ENCODE data around the gene NAT8. TPM values are rescaled to one million over a fixed set of nuclear protein-coding genes. Genes with fewer than 3 reads are reported as not detected.

NAT8 gene
- total and polyA plus RNA-seq, 2 of the 8 experiments (the other 6 are each of a cell fraction or from before 2014, with no cell fraction given), result not detected

DNA sequence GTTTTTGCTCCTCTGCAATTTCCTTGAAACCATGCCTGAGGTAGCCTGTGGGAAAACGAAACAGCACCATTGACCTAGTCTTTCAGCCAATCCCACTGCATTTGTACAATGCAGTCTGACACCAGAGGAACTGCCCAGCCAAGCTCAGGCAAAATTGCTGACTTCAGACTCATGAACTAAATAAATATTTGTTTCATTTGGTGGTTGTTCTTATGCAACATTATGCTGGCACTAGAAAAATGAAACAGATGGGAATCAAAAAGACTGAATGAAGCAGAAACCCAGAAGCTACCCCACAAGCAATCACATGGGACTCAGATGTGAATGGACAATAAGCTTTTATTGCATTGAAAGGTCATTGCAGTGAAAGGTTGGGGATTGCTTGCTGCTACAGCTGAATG, 1.7 kb downstream of the NAT8 start:
- no peak overlapping the region for H2BK120ac ChIP-seq (replicated peaks; ENCODE audit: low read depth, low read length)
- POLR2A ChIA-PET (ENCODE audit: partially characterized antibody), result no interaction called here
- DNase-seq (ENCODE audit: low read depth in 1 of 2, low spot score in 2 of 2) (no peak), FAIRE-seq (no peak)
- H4K20me1 ChIP-seq (replicated peaks in 1 of 2; ENCODE audit: control insufficient read depth in 1 of 2, insufficient read depth in 2 of 2, low read length in 2 of 2), result no peaks in the 10 kb centered on the region
- peaks cover 34 to 43% of the 10 kb centered on the region in 2 experiments for H3K9me3 ChIP-seq (ENCODE audit: insufficient read depth in 2 of 2, low read depth in 1 of 2, low read length in 1 of 2)
- no peaks in the 10 kb centered on the region for H3K36me3 ChIP-seq (ENCODE audit: control insufficient read depth in 2 of 4, insufficient read depth in 4 of 4, low read length in 3 of 4)
- CTCF ChIA-PET (ENCODE audit: partially characterized antibody), result interaction anchor here (0.6 to 0.8 kb wide), 2 partner anchors 10 to 41 kb away, joined by 3 read pairs; no protein-coding TSS in a partner anchor
- no peaks in the 10 kb centered on the region for H3K79me2 ChIP-seq (ENCODE audit: control insufficient read depth in 1 of 2, insufficient read depth in 2 of 2, low read length in 2 of 2)
- no peak overlapping the region for H2AK5ac ChIP-seq (ENCODE audit: low read depth, low read length)
- no peak overlapping the region for H2BK20ac ChIP-seq (ENCODE audit: low read length)
- no peaks in the 10 kb centered on the region for H3K4me1 ChIP-seq (replicated peaks in 1 of 4; ENCODE audit: control insufficient read depth in 3 of 4, insufficient read depth in 4 of 4, low read length in 3 of 4)
- H3K4ac ChIP-seq (replicated peaks; ENCODE audit: insufficient read length, low read depth, low read length), result no peak overlapping the region
- WGBS, 2 experiments (ENCODE audit: extremely low coverage in 1 of 2, insufficient coverage in 1 of 2, insufficient read length in 1 of 2, insufficient replicate concordance in 2 of 2, low coverage in 1 of 2, low lambda C conversion rate in 2 of 2, missing lambda C conversion rate in 1 of 2), result 78% methylated on average over 1 of the region's 1 CpG; no CpG with 5 or more reads in 1 of the 2 experiments
- H3K14ac ChIP-seq (ENCODE audit: insufficient read length), result no peak overlapping the region
- no peaks in the 10 kb centered on the region for H3K27me3 ChIP-seq (replicated peaks in 1 of 4; ENCODE audit: control insufficient read depth in 3 of 4, extremely low read depth in 1 of 4, insufficient read depth in 3 of 4, low read length in 3 of 4)
- H2BK12ac ChIP-seq (ENCODE audit: low read depth, low read length), result no peak overlapping the region
- no peak overlapping the region for H4K8ac ChIP-seq (ENCODE audit: extremely low read depth, insufficient read depth, low read length)
- H2AFZ ChIP-seq (ENCODE audit: low read length), result no peak overlapping the region
- no peak overlapping the region for H3K56ac ChIP-seq (replicated peaks; ENCODE audit: insufficient read length, low read depth, low read length)
- H2BK15ac ChIP-seq (ENCODE audit: low read length), result no peak overlapping the region
- no peaks in the 10 kb centered on the region for H3K79me1 ChIP-seq (ENCODE audit: low read depth, low read length)
- no peak overlapping the region for H3K4me2 ChIP-seq (ENCODE audit: insufficient read depth in 1 of 2, low read depth in 2 of 2, low read length in 2 of 2)
- no peak overlapping the region for H3K18ac ChIP-seq (ENCODE audit: extremely low read depth, low read length)
- no peak overlapping the region for H2BK5ac ChIP-seq (ENCODE audit: low read depth, low read length)
- no peak overlapping the region for H3K4me3 ChIP-seq (ENCODE audit: extremely low read depth in 1 of 4, insufficient read depth in 2 of 4, low read depth in 3 of 4, low read length in 4 of 4)
- no peak overlapping the region for H3K23ac ChIP-seq (ENCODE audit: insufficient read length)
- no peak overlapping the region for H4K91ac ChIP-seq (replicated peaks; ENCODE audit: insufficient read length, low read length)
- H3K27ac ChIP-seq (ENCODE audit: low read depth, low read length), result no peak overlapping the region
- no peaks in the 10 kb centered on the region for H3K23me2 ChIP-seq (ENCODE audit: low read depth, low read length)
- H4K5ac ChIP-seq (ENCODE audit: insufficient read length, low read depth, low read length), result no peak overlapping the region
- H3K9ac ChIP-seq (replicated peaks in 1 of 4; ENCODE audit: extremely low read depth in 1 of 4, low read depth in 3 of 4, low read length in 3 of 4), result no peak overlapping the region
- no peak for TF ChIP-seq RNF2 (IDR thresholded peaks at IDR 0.05; ENCODE audit: borderline replicate concordance, low read depth, low read length, missing control alignments, poor library complexity, severe bottlenecking)
- TF ChIP-seq, protein P1, sequence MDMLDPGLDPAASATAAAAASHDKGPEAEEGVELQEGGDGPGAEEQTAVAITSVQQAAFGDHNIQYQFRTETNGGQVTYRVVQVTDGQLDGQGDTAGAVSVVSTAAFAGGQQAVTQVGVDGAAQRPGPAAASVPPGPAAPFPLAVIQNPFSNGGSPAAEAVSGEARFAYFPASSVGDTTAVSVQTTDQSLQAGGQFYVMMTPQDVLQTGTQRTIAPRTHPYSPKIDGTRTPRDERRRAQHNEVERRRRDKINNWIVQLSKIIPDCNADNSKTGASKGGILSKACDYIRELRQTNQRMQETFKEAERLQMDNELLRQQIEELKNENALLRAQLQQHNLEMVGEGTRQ (IDR thresholded peaks at IDR 0.05; ENCODE audit: low read length), result no peak
- TF ChIP-seq SP4 (IDR thresholded peaks at IDR 0.05; ENCODE audit: low read length), result no peak
- TF ChIP-seq EGR1 (IDR thresholded peaks at IDR 0.05; ENCODE audit: borderline replicate concordance, low read depth, low read length), result no peak
- no peak for TF ChIP-seq POLR2AphosphoS5 (IDR thresholded peaks at IDR 0.05; ENCODE audit: low read depth, low read length)
- TF ChIP-seq, protein P2, sequence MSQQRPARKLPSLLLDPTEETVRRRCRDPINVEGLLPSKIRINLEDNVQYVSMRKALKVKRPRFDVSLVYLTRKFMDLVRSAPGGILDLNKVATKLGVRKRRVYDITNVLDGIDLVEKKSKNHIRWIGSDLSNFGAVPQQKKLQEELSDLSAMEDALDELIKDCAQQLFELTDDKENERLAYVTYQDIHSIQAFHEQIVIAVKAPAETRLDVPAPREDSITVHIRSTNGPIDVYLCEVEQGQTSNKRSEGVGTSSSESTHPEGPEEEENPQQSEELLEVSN (IDR thresholded peaks at IDR 0.05), result no peak
- TF ChIP-seq CHD2 (IDR thresholded peaks at IDR 0.05; ENCODE audit: low read length), result no peak
- TF ChIP-seq SRF (IDR thresholded peaks at IDR 0.05; ENCODE audit: low read depth, low read length), result no peak
- no peak for TF ChIP-seq SIRT6 (IDR thresholded peaks at IDR 0.05; ENCODE audit: low read length)
- no peak for TF ChIP-seq SUZ12 (IDR thresholded peaks at IDR 0.05; ENCODE audit: low read length)
- TF ChIP-seq ZNF274 (IDR thresholded peaks at IDR 0.05; ENCODE audit: borderline replicate concordance, extremely low read depth, low read length), result no peak
- no peak for TF ChIP-seq NRF1 (IDR thresholded peaks at IDR 0.05; ENCODE audit: low read depth, low read length)
- TF ChIP-seq RFX5 (IDR thresholded peaks at IDR 0.05; ENCODE audit: borderline replicate concordance, low read depth, low read length), result no peak
- no peak for TF ChIP-seq SP2 (IDR thresholded peaks at IDR 0.05; ENCODE audit: low read length)
